GM12878 (cell line): ENCODE data around the gene NT5C1A. TPM values are rescaled to one million over a fixed set of nuclear protein-coding genes. Genes with fewer than 3 reads are reported as not detected.

Experiments
- BMI1 ChIP-seq: fragments of 450-650 bp; IDR thresholded peaks from 2 replicates; pipeline ENCODE4 v1.6.1; 2016; ENCODE audit warnings: mild to moderate bottlenecking, moderate library complexity, borderline replicate concordance
- KAT2A ChIP-seq: conservative IDR thresholded peaks from 2 replicates; pipeline ENCODE4 v1.6.1; 2011; ENCODE audit warnings: low read depth, low read length; ENCODE audit not compliant: control insufficient read depth
- KDM1A ChIP-seq: fragments of 200-600 bp; sonication (generic); IDR thresholded peaks from 2 replicates; pipeline ENCODE4 v1.6.1; 2016; ENCODE audit warnings: borderline replicate concordance
- MYB ChIP-seq: fragments of 150-350 bp; IDR thresholded peaks from 2 replicates; pipeline ENCODE4 v1.6.1; 2014; ENCODE audit warnings: mild to moderate bottlenecking, low read depth, low read length, borderline replicate concordance
- RUNX3 ChIP-seq: IDR thresholded peaks from 2 replicates; pipeline ENCODE4 v1.6.1; 2012; ENCODE audit warnings: low read length, inconsistent platforms
- SPI1 ChIP-seq: IDR thresholded peaks from 2 replicates; pipeline ENCODE4 v1.6.1; 2011; ENCODE audit warnings: low read depth, mild to moderate bottlenecking, low read length, moderate library complexity, borderline replicate concordance; ENCODE audit not compliant: insufficient read depth
- SREBF2 ChIP-seq: IDR thresholded peaks from 2 replicates; pipeline ENCODE4 v1.6.1; 2012; ENCODE audit warnings: mild to moderate bottlenecking, low read length
- STAT3 ChIP-seq: IDR thresholded peaks from 2 replicates; pipeline ENCODE4 v1.6.1; 2011; ENCODE audit warnings: low read depth, low read length, improper control_type of control experiment
- ZBTB4 ChIP-seq: fragments of 450-650 bp; formaldehyde crosslinking; IDR thresholded peaks from 2 replicates; pipeline ENCODE4 v1.4.0; 2022; ENCODE audit warnings: mild to moderate bottlenecking, moderate library complexity
- ZNF217 ChIP-seq: fragments of 450-650 bp; IDR thresholded peaks from 2 replicates; pipeline ENCODE4 v1.6.1; 2017; ENCODE audit warnings: antibody characterized with exemption, mild to moderate bottlenecking
- polyA plus RNA-seq, 11 experiments: library from polyadenylated mRNA; depleted of rRNA in 4 of 11; unstranded in 6 of 11; stranded (reverse) in 5 of 11; fragments of >200 nt; fragmentation: Nextera tagmentation in 4 of 11; fragmentation: Illumina TruSeq in 1 of 11; extraction: Ambion mirVana in 4 of 11; extraction: Trizol in 1 of 11; gene quantifications; 1 replicate in 1 of 11; 2 replicates in 10 of 11; pipeline versions ENCODE4 v1.2.1 to v1.2.3, GENCODE V29; 2011 to 2016; ENCODE audit warnings: inconsistent platforms in 2 of 11, missing spikeins in 2 of 11, low read depth in 1 of 11
- total RNA-seq, 4 experiments: library from RNA; depleted of rRNA in 3 of 4; stranded (reverse); fragments of >200 nt in 3 of 4; fragmentation: Illumina TruSeq in 1 of 4; extraction: Trizol in 1 of 4; gene quantifications; 2 replicates each; pipeline versions ENCODE4 v1.2.1 to v1.2.3, GENCODE V29; 2013 to 2021
- TF ChIP-seq, protein P1 (sequence below): fragments of 450-650 bp; IDR thresholded peaks from 2 replicates; pipeline ENCODE4 v1.6.1; 2018; ENCODE audit warnings: borderline replicate concordance, mild to moderate bottlenecking; ENCODE audit not compliant: partially characterized antibody

The NT5C1A gene
- total and polyA plus RNA-seq, 10 of the 15 experiments (the other 5 are each of a cell fraction or from before 2014, with no cell fraction given) = 0.05 to 0.77 (median 0.22) TPM; not detected in 1

- TF ChIP-seq ZBTB4 (CRISPR knock-in tag) = no peak
- TF ChIP-seq, protein P1, sequence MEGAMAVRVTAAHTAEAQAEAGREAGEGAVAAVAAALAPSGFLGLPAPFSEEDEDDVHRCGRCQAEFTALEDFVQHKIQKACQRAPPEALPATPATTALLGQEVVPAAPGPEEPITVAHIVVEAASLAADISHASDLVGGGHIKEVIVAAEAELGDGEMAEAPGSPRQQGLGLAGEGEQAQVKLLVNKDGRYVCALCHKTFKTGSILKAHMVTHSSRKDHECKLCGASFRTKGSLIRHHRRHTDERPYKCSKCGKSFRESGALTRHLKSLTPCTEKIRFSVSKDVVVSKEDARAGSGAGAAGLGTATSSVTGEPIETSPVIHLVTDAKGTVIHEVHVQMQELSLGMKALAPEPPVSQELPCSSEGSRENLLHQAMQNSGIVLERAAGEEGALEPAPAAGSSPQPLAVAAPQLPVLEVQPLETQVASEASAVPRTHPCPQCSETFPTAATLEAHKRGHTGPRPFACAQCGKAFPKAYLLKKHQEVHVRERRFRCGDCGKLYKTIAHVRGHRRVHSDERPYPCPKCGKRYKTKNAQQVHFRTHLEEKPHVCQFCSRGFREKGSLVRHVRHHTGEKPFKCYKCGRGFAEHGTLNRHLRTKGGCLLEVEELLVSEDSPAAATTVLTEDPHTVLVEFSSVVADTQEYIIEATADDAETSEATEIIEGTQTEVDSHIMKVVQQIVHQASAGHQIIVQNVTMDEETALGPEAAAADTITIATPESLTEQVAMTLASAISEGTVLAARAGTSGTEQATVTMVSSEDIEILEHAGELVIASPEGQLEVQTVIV = no peak
- no peak for TF ChIP-seq BMI1
- no peak for TF ChIP-seq SREBF2
- no peak for TF ChIP-seq STAT3
- TF ChIP-seq SPI1 = no peak
- TF ChIP-seq MYB = no peak
- TF ChIP-seq ZNF217 = no peak
- no peak for TF ChIP-seq KAT2A
- no peak for TF ChIP-seq KDM1A
- no peak for TF ChIP-seq RUNX3
- TF ChIP-seq, all 136 proteins: peak for 0
Measured at GRCh38 chr1:39683591-39684312, 11.8 kb upstream of the NT5C1A start (continued).
